Measurements from ENCODE around the gene RPS16. TPM values are rescaled to one million over a fixed set of nuclear protein-coding genes. Genes with fewer than 3 reads are reported as not detected.

RPS16 gene
- total and polyA plus RNA-seq, 9 of the 15 experiments (the other 6 are each of a cell fraction or from before 2014, with no cell fraction given): 82.6 to 3,671 (median 2,204) TPM

- TF ChIP-seq E2F1 (CRISPR knock-in tag; IDR thresholded peaks at IDR 0.05) (peak; percentile 73; the same call in 1 of the 2 replicates), POLR2A (conservative IDR thresholded peaks at IDR 0.05) (peak; percentile 99), ZNF280B (CRISPR knock-in tag; IDR thresholded peaks at IDR 0.05) (no peak), MBD2 (IDR thresholded peaks at IDR 0.05; ENCODE audit: borderline replicate concordance, low read depth) (peak; percentile 87), ATF1 (CRISPR knock-in tag; IDR thresholded peaks at IDR 0.05) (no peak), ATF1 (tag; IDR thresholded peaks at IDR 0.05) (no peak; the same call in 1 of the 2 replicates), MCM7 (IDR thresholded peaks at IDR 0.05) (no peak), ZNF274 (IDR thresholded peaks at IDR 0.05; ENCODE audit: borderline replicate concordance, low read depth, low read length) (no peak), CREB5 (CRISPR knock-in tag; IDR thresholded peaks at IDR 0.05) (no peak; the same call in 1 of the 2 replicates), GTF2A2 (tag; IDR thresholded peaks at IDR 0.05) (peak; percentile 92), CSDE1 (IDR thresholded peaks at IDR 0.05) (no peak), CREM (IDR thresholded peaks at IDR 0.05; ENCODE audit: low read depth) (peak; percentile 51; the same call in 1 of the 2 replicates), CBFA2T2 (conservative IDR thresholded peaks at IDR 0.05) (no peak), OTX1 (CRISPR knock-in tag; IDR thresholded peaks at IDR 0.05) (no peak), TEAD2 (tag; IDR thresholded peaks at IDR 0.05) (no peak), ARNT (IDR thresholded peaks at IDR 0.05) (no peak), ZBTB34 (CRISPR knock-in tag; IDR thresholded peaks at IDR 0.05) (no peak), HES1 (IDR thresholded peaks at IDR 0.05; ENCODE audit: low read depth) (no peak), DIDO1 (tag; IDR thresholded peaks at IDR 0.05; ENCODE audit: low read depth) (no peak), ZNF655 (CRISPR knock-in tag; IDR thresholded peaks at IDR 0.05) (no peak)
- TF ChIP-seq, protein P1, sequence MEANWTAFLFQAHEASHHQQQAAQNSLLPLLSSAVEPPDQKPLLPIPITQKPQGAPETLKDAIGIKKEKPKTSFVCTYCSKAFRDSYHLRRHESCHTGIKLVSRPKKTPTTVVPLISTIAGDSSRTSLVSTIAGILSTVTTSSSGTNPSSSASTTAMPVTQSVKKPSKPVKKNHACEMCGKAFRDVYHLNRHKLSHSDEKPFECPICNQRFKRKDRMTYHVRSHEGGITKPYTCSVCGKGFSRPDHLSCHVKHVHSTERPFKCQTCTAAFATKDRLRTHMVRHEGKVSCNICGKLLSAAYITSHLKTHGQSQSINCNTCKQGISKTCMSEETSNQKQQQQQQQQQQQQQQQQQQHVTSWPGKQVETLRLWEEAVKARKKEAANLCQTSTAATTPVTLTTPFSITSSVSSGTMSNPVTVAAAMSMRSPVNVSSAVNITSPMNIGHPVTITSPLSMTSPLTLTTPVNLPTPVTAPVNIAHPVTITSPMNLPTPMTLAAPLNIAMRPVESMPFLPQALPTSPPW (CRISPR knock-in tag; IDR thresholded peaks at IDR 0.05): peak; percentile 87
These were observed 28.9 kb downstream of the RPS16 start, which contains the start of gene ZFP36 (continued) for GRCh38 chr19:39406656-39407409.

Measured in K562 (cell line).